Fibroblast of the conjunctiva (primary cell): ENCODE measurements around the gene STARD10.

Experiments
- DNase-seq: peaks from one replicate; pipeline ENCODE4 v3.0.0-alpha.2; 2010; ENCODE audit warnings: low read depth

Gene STARD10

DNA sequence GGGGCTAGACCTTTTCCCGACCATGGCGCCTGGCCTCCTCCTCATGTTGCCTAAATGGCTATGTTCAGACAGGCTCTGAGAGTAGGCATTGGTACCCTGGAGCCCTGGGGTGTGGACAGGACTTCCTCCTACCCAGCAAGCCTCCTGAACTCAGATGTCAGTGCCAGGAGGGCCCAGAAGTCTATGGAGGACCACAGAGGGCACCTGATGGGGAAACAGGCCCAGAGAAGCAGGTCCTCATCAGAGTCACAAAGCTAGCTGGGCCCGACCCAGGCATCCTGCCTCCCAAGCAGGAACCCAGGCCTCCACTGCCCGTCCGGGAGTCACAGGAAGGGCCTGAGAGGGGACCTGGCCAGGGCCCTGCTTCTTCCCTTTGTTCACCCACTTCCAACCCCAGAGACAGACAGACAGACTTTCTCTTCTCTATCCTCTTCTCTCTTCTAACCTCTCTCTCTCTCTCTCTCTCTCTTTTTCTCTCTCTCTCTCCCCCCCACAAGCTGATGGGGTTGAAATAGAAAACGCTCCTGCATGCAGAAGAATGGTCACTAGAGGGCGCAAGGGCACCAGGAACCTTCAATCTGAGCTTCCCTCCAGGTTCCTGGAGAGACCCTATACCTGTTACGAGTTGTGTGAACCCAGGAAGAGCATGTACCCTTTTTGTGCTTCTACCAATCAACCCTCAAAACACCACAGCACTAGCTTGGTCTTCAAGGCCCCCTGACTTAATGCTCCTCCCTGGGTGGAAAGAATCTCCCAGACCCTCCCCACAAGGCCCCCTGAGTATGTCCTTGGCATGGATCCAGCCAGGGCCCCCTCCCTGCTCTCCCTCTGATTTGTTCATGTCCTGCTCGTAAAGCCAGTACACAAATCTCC lies 68.8 kb downstream of the STARD10 start:
- peak; percentile 74 for DNase-seq

DNA sequence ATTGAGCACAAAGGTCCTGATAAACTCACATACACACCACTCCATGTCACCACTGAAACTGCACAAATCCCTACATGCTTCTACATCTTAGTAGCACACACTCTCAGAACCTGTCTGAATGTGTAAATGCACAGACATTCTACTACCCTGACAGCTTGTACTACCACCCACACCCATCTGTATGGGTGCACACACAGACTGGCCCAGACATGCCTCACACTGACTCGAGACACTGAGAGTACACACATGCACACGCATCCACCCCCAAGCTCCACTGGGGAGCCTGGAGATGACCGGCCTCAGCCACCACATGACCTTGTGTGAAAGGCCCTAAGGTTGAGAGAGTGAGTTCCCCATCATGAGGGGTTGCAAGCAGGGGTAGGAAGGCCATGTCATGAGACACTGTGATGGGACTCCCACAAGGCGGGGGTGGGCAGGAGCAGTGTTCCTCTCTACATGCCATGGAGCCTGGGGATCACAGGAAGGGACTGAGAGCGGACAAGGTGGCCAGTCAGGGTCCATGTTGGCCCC lies 69.8 kb downstream of the STARD10 start:
- DNase-seq, result no peak

DNA sequence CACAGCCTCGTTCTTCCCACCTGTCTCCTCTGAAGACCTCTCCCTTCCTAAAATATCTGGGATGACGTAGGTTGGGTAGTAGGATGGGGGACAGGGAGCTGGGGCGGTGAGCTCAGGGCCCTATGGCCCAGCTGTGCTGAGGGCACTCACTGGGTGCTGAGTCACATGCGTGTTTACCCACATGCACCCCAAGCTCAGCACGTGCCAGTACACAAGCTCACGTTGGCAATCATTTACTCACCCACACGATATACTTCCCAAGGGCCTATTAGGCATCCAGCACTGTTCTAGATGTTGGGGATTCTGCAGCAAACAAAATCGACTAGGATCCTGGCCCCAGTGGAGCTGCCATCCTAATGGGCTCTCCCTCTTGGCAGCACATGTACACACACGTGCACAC lies 70.3 kb downstream of the STARD10 start:
- DNase-seq, result no peak

- DNase-seq, result peak; percentile 80
These were observed 71.6 kb downstream of the STARD10 start for GRCh38 chr11:72722050-72722748.

GRCh38 chr11:72721689-72722049 lies 72.2 kb downstream of the STARD10 start:
- DNase-seq, result no peak

- no peak for DNase-seq
These were observed 72.6 kb downstream of the STARD10 start for GRCh38 chr11:72721276-72721675.

- DNase-seq, result no peak
These were observed 73.1 kb downstream of the STARD10 start for GRCh38 chr11:72720784-72721183.

GRCh38 chr11:72720047-72720446 lies 73.8 kb downstream of the STARD10 start:
- DNase-seq, result no peak

- no peak for DNase-seq
These were observed 74.3 kb downstream of the STARD10 start for GRCh38 chr11:72719551-72719950.

DNA sequence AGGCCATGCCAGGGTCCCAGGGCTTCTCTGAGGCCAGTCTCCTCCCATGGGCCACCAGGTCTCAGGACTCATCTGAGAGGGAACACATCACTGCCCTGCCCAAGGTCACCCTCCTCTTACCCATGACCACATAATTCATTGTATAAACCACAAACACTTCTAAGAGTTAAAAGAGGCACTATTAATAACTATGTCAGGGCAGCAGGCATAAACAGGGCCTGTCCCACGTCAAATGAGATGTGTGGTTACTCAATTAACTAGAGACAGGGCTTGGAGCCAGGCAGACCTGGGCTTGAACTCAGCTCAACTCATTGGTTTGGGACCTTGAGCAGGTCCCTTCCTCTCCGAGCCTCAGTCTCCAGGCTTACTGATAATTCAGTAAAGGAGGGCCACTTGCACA lies 74.7 kb downstream of the STARD10 start:
- no peak for DNase-seq

- no peak for DNase-seq
These were observed 75.7 kb downstream of the STARD10 start for GRCh38 chr11:72718101-72718501.

- DNase-seq, result no peak
These were observed 76.9 kb downstream of the STARD10 start for GRCh38 chr11:72716788-72717435.

DNA sequence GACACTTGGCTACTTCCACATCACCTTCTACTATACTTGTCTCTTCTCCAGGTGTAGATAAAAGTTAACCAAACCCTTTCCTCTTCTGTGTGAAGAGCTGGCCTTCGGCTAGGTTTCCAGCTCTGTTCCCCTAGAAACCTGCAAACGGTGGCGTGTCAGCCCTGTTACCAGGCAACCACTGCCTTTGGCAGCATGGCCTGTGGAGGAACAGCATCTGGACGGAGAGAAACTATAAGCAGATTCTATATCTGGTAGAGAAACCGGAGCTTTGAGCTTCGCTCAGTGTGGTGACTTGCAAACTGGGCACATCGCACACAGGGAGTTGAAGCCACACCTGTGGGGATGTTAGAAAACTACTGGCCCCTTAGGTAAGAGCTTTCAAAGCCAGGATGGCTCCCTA lies 77.6 kb downstream of the STARD10 start:
- no peak for DNase-seq

GRCh38 chr11:72712841-72713240 lies 81.0 kb downstream of the STARD10 start:
- DNase-seq, result no peak

GRCh38 chr11:72712168-72712751 lies 81.6 kb downstream of the STARD10 start:
- no peak for DNase-seq

DNA sequence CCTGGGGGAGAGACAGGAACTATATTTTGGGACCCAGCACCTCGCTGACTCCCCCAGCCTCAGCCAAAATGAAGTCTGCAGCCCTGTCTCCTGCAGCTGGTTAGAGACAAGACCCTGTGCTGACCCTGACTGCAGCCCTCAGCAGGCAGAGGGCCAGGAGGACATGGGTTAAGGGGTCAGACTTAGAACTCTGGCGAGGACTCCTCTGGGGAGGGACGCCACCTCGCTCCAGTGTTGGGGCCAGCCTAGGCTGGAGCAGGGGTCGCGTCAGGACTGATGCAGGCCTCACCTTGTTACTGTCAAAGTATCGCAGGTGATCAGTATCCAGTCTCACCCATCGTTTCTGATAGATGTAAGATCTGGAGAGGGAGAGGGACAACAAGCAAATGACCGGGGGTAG lies 82.7 kb downstream of the STARD10 start:
- DNase-seq, result no peak

DNA sequence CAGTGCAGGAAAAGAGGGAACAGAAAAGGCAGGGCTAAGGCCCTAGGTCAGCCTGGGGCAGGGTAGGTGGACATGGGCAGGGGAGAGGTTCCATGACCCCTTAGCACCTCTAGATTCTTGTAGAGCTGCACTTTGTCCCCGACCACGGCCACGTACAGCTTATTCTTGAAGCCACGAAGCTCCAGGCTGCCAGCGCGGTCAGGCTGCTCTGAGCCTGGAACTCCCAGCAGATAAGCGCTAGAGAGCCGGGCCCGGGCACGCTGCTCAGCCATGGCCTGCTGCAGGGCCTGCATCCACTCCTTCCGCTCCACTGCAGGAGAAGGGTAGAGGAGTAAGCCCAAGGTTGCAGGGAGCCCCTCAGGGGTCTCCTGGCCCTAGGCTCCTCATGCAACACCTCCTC lies 83.6 kb downstream of the STARD10 start:
- DNase-seq, result no peak

DNA sequence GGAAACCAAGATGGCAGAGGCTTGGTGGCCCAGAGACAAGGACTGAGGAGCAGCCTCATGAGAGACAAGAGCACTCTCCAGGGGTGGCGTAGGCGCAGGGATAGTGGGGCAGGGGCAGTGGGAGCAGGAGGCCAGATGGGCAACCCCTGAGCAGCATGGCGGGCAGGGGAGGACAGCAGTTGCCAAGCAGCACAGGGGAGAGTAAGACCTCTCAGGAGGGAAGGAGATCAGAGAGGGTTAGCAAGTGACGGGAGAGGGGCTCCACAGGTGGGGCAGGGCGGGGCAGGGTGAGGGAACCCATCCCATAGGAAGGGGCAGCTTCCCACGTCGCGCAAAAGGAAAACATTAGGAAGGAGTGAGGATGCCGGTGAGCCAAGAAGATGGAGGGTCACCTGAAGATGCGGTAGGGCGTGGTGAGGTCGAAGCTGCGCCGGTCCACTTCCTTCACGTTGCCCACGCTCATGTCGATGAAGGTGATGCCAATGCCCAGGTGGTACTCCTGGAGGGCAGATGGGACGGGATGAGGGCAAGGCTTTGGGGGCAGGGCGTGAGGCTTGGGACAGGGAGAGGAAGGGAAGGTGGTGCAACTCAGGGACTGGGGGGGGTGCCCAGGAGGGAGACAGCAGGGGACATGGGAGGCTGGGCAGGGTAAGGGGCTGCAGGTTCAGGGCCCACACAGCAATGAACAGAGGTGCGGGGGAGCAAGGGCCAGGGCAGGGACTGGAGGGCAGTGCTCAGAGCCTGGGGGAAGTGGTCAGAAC lies 84.2 kb downstream of the STARD10 start:
- DNase-seq, result no peak

DNA sequence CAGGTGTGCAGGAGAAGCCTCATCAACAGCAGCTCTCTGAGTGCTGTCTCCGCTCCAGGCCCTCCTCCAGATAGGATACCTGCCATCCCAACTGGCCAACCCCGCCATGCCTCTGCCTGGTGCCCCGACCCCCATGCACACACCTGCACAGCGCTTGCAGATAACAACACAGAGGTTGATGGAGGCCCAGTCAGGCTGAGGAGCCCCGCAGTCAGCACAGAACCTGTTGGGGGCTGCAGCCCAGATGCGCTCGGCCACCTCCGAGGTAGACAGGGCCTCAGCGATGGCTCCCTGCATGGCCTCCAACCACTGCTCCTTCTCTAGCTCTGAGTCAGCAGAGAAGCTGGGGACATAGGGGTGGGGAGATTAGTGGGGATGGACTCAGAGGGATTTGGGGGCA lies 86.8 kb downstream of the STARD10 start:
- DNase-seq, result no peak

DNA sequence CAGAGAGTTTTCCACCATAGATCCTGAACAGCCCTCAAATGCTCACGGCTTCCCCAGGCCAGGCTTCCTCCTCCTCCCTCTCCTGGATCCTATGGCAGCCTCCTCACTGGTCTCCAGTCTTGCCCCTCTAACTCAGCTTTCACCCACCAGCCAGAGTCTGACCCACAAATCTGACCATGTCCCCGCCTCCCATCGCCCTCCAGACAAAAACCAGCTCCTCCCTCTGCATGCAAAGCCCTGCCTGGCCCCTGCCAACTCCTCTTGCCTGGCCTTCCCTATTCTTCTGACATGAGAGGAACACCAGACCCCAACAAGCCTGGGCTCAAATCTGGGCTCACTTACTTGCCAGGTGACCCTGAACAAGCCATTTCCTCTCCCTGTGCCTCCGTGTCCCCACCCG lies 87.3 kb downstream of the STARD10 start:
- DNase-seq, result no peak
